Astrocyte (in vitro differentiated cells and primary cell): ENCODE data around the gene FPGS. TPM values are rescaled to one million over a fixed set of nuclear protein-coding genes. Genes with fewer than 3 reads are reported as not detected.

ENCODE experiments used
- DNase-seq: peaks from one replicate; pipeline ENCODE4 v3.0.0-alpha.2; 2010; ENCODE audit warnings: low read depth
- FAIRE-seq: peaks from 2 replicates; lab custom pipeline; 2011; peaks lifted over from hg19 to GRCh38; lab: Jason Lieb, UNC
- H2AFZ ChIP-seq: 2 replicates; pipeline ENCODE4 v1.6.0; 2012; ENCODE audit warnings: low read depth, low read length, inconsistent platforms
- H3K27ac ChIP-seq: 2 replicates; pipeline ENCODE4 v1.5.1; 2011; ENCODE audit warnings: low read depth, low read length, inconsistent platforms
- H3K27me3 ChIP-seq: 2 replicates; pipeline ENCODE4 v1.6.0; 2011; ENCODE audit warnings: low read length, inconsistent platforms; ENCODE audit not compliant: insufficient read depth
- H3K36me3 ChIP-seq: 2 replicates; pipeline ENCODE4 v1.5.1; 2011; ENCODE audit warnings: low read length, inconsistent platforms; ENCODE audit not compliant: insufficient read depth
- H3K4me1 ChIP-seq: 2 replicates; pipeline ENCODE4 v1.5.1; 2011; ENCODE audit warnings: low read length, inconsistent platforms; ENCODE audit not compliant: insufficient read depth
- H3K4me2 ChIP-seq: 2 replicates; pipeline ENCODE4 v1.6.0; 2012; ENCODE audit warnings: low read length, inconsistent platforms
- H3K4me3 ChIP-seq: 2 replicates; pipeline ENCODE4 v1.5.1; 2011; ENCODE audit warnings: low read depth, mild to moderate bottlenecking, low read length, inconsistent platforms; ENCODE audit not compliant: insufficient read depth
- H3K79me2 ChIP-seq: 2 replicates; pipeline ENCODE4 v1.6.0; 2012; ENCODE audit warnings: mild to moderate bottlenecking, low read length, inconsistent platforms; ENCODE audit not compliant: insufficient read depth
- H3K9ac ChIP-seq: 2 replicates; pipeline ENCODE4 v1.6.0; 2012; ENCODE audit warnings: mild to moderate bottlenecking, low read length, inconsistent platforms
- H3K9me3 ChIP-seq: 2 replicates; pipeline ENCODE4 v1.5.1; 2012; ENCODE audit warnings: low read depth, mild to moderate bottlenecking, low read length, inconsistent platforms; ENCODE audit not compliant: insufficient read depth
- H4K20me1 ChIP-seq: 2 replicates; pipeline ENCODE4 v1.6.0; 2012; ENCODE audit warnings: low read length, inconsistent platforms; ENCODE audit not compliant: insufficient read depth
- H3K27ac Mint-ChIP-seq: one replicate; pipeline ENCODE4 v1.8.0; 2021; ENCODE audit warnings: mild to moderate bottlenecking, mixed read lengths; ENCODE audit not compliant: unreplicated experiment
- H3K27me3 Mint-ChIP-seq: one replicate; pipeline ENCODE4 v1.8.0; 2021; ENCODE audit warnings: low read depth, mixed read lengths; ENCODE audit not compliant: unreplicated experiment
- H3K36me3 Mint-ChIP-seq: one replicate; pipeline ENCODE4 v1.8.0; 2021; ENCODE audit warnings: low read depth, mixed read lengths; ENCODE audit not compliant: unreplicated experiment
- H3K4me1 Mint-ChIP-seq: one replicate; pipeline ENCODE4 v1.8.0; 2021; ENCODE audit warnings: low read depth, mixed read lengths; ENCODE audit not compliant: unreplicated experiment
- H3K4me3 Mint-ChIP-seq: one replicate; pipeline ENCODE4 v1.8.0; 2021; ENCODE audit warnings: mild to moderate bottlenecking, moderate library complexity, mixed read lengths; ENCODE audit not compliant: unreplicated experiment
- H3K9me3 Mint-ChIP-seq: one replicate; pipeline ENCODE4 v1.8.0; 2021; ENCODE audit warnings: mild to moderate bottlenecking, mixed read lengths; ENCODE audit not compliant: unreplicated experiment
- CTCF ChIP-seq: IDR thresholded peaks from 2 replicates; pipeline ENCODE4 v1.5.1; 2011; ENCODE audit warnings: low read depth, mild to moderate bottlenecking, inconsistent platforms, low read length, moderate library complexity; ENCODE audit not compliant: insufficient read depth
- EZH2 ChIP-seq: IDR thresholded peaks from 2 replicates; pipeline ENCODE4 v1.6.1; 2012; ENCODE audit warnings: mild to moderate bottlenecking, low read length, inconsistent platforms; ENCODE audit not compliant: insufficient read depth
- total RNA-seq: library from RNA; stranded (reverse); gene quantifications from 2 replicates; pipeline ENCODE4 v1.2.1, GENCODE V29; 2021

FPGS gene
- total RNA-seq, 1 donor from 2014 or later = 49.4 TPM

- H3K27me3 Mint-ChIP-seq = no peaks in the 10 kb centered on the region
- H3K4me3 ChIP-seq = no peak overlapping the region
- H3K27ac ChIP-seq = no peak overlapping the region
- no peak overlapping the region for H3K9ac ChIP-seq
- H4K20me1 ChIP-seq = peaks cover 5% of the 10 kb centered on the region
- no peaks in the 10 kb centered on the region for H3K4me1 ChIP-seq
- FAIRE-seq (no peak), DNase-seq (no peak)
- no peak overlapping the region for H3K4me3 Mint-ChIP-seq
- H3K27me3 ChIP-seq = no peaks in the 10 kb centered on the region
- H3K4me1 Mint-ChIP-seq = peaks cover 1% of the 10 kb centered on the region
- TF ChIP-seq EZH2 = no peak
- TF ChIP-seq CTCF = no peak
- no peaks in the 10 kb centered on the region for H3K9me3 ChIP-seq
- peaks cover 13% of the 10 kb centered on the region for H3K36me3 ChIP-seq
- no peak overlapping the region for H2AFZ ChIP-seq
- H3K79me2 ChIP-seq = no peaks in the 10 kb centered on the region
- H3K9me3 Mint-ChIP-seq = no peaks in the 10 kb centered on the region
- peaks cover 12% of the 10 kb centered on the region for H3K36me3 Mint-ChIP-seq
- no peak overlapping the region for H3K4me2 ChIP-seq
- no peak overlapping the region for H3K27ac Mint-ChIP-seq
Measured at GRCh38 chr9:127816362-127816725, 13.7 kb downstream of the FPGS start.

- no peak overlapping the region for H3K27ac ChIP-seq
- H3K9ac ChIP-seq = no peak overlapping the region
- H3K4me2 ChIP-seq = no peak overlapping the region
- Mint-ChIP-seq H3K4me3 (no peak overlapping the region), H3K27me3 (no peaks in the 10 kb centered on the region), H3K27ac (no peak overlapping the region), H3K36me3 (peaks cover 12% of the 10 kb centered on the region), H3K9me3 (no peaks in the 10 kb centered on the region), H3K4me1 (peaks cover 1% of the 10 kb centered on the region)
- no peaks in the 10 kb centered on the region for H3K9me3 ChIP-seq
- no peaks in the 10 kb centered on the region for H3K79me2 ChIP-seq
- H4K20me1 ChIP-seq = peaks cover 5% of the 10 kb centered on the region
- no peak overlapping the region for H2AFZ ChIP-seq
- H3K27me3 ChIP-seq = no peaks in the 10 kb centered on the region
- FAIRE-seq (no peak), DNase-seq (no peak)
- H3K4me3 ChIP-seq = no peak overlapping the region
- TF ChIP-seq CTCF (no peak), EZH2 (no peak)
- H3K36me3 ChIP-seq = peaks cover 12% of the 10 kb centered on the region
- H3K4me1 ChIP-seq = no peaks in the 10 kb centered on the region
Measured at GRCh38 chr9:127816728-127817127, 14.0 kb downstream of the FPGS start.

- FAIRE-seq = no peak
- H3K27ac Mint-ChIP-seq = no peak overlapping the region
- no peak overlapping the region for H3K4me3 ChIP-seq
Measured at GRCh38 chr9:127817881-127818434, 15.3 kb downstream of the FPGS start.

More at GRCh38 chr9:127817881-127818434, 15.3 kb downstream of the FPGS start:
- Mint-ChIP-seq H3K4me1 (peaks cover 1% of the 10 kb centered on the region), H3K9me3 (no peaks in the 10 kb centered on the region), H3K4me3 (no peak overlapping the region), H3K27me3 (no peaks in the 10 kb centered on the region), H3K36me3 (peaks cover 12% of the 10 kb centered on the region)
- no peaks in the 10 kb centered on the region for H3K9me3 ChIP-seq
- H3K4me1 ChIP-seq = no peaks in the 10 kb centered on the region
- no peaks in the 10 kb centered on the region for H3K79me2 ChIP-seq
- TF ChIP-seq CTCF (no peak), EZH2 (no peak)
- no peak overlapping the region for H3K27ac ChIP-seq
- no peak overlapping the region for H3K9ac ChIP-seq
- no peak overlapping the region for H2AFZ ChIP-seq
- DNase-seq = no peak
- no peak overlapping the region for H3K4me2 ChIP-seq
- H3K36me3 ChIP-seq = peaks cover 3% of the 10 kb centered on the region
- H3K27me3 ChIP-seq = no peaks in the 10 kb centered on the region
- peaks cover 5% of the 10 kb centered on the region for H4K20me1 ChIP-seq
